Sigmoid colon (tissue), 7 donors: ENCODE data around the gene TMCC2. TPM values are rescaled to one million over a fixed set of nuclear protein-coding genes. Genes with fewer than 3 reads are reported as not detected.

ENCODE experiments used
- DNase-seq: peaks from one replicate; pipeline ENCODE4 v3.0.0-alpha.2; 2019
- H3K27ac ChIP-seq, 4 donors: fragments of 200-600 bp; sonication (generic); one replicate each; pipeline ENCODE4 v1.5.1; 2016 to 2019; ENCODE audit warnings: mild to moderate bottlenecking in 1 of 4
- H3K27me3 ChIP-seq, 3 donors: fragments of 200-600 bp; sonication (generic); one replicate each; pipeline ENCODE4 v1.5.1; 2019; ENCODE audit warnings: mild to moderate bottlenecking in 1 of 3
- H3K36me3 ChIP-seq, 4 donors: fragments of 200-600 bp; sonication (generic); one replicate each; pipeline ENCODE4 v1.5.1; 2016 to 2019
- H3K4me1 ChIP-seq, 4 donors: fragments of 200-600 bp; sonication (generic); one replicate each; pipeline ENCODE4 v1.5.1; 2017 to 2019
- H3K4me3 ChIP-seq, 4 donors: fragments of 200-600 bp; sonication (generic); one replicate each; pipeline ENCODE4 v1.5.1; 2017 to 2019; ENCODE audit warnings: mild to moderate bottlenecking in 2 of 4, moderate library complexity in 1 of 4
- H3K9me3 ChIP-seq, 4 donors: fragments of 200-600 bp in 3 of 4; sonication (generic) in 3 of 4; one replicate each; pipeline versions ENCODE4 v1.5.1 to v1.6.1; 2013 to 2019
- EP300 ChIP-seq, 4 donors: sonication (generic); formaldehyde crosslinking; IDR thresholded peaks; one replicate each; pipeline ENCODE4 v1.6.1; 2017; ENCODE audit warnings: antibody characterized with exemption in 4 of 4
- POLR2A ChIP-seq, 2 donors: fragments of 450-650 bp; IDR thresholded peaks; one replicate each; pipeline ENCODE4 v1.6.1; 2016; ENCODE audit warnings: antibody characterized with exemption in 2 of 2, mild to moderate bottlenecking in 2 of 2, moderate library complexity in 2 of 2
- POLR2AphosphoS5 ChIP-seq, 4 donors: sonication (generic); formaldehyde crosslinking; IDR thresholded peaks; one replicate each; pipeline ENCODE4 v1.6.1; 2017; ENCODE audit warnings: antibody characterized with exemption in 4 of 4
- WGBS, 2 donors: extraction: QIAGEN DNeasy Blood & Tissue Kit; methylation state at CpG; one replicate each; pipeline ENCODE4 v1.1.7; 2013; 5-methylcytosine and 5-hydroxymethylcytosine counted together
- intact Hi-C: fragments of 100-400 bp; cut with DNase I; formaldehyde crosslinking; loops from one replicate; pipeline ENCODE4 v1.15.1; 2023
- polyA plus RNA-seq, 3 donors: library from polyadenylated mRNA; stranded (reverse); fragments of 200-250 nt; gene quantifications; one replicate each; pipeline ENCODE4 v1.2.3, GENCODE V29; 2013
- total RNA-seq, 4 donors: library from RNA; depleted of rRNA; stranded (reverse); fragments of >200 nt; gene quantifications; one replicate each; pipeline ENCODE4 v1.1.0, GENCODE V29; 2016
- TF ChIP-seq, protein P1 (sequence below), 4 experiments: fragments of 450-650 bp in 3 of 4; fragments of 200-600 bp in 1 of 4; IDR thresholded peaks; one replicate each; pipeline ENCODE4 v1.5.1; 2016 to 2019; ENCODE audit warnings: antibody characterized with exemption in 4 of 4, mild to moderate bottlenecking in 3 of 4, moderate library complexity in 2 of 4
- donor health status: healthy with polysubstance abuse.
- donor health status: Bipolar disorder and iron deficiency.
- donor health status: healthy.

Gene TMCC2
- total and polyA plus RNA-seq, 7 donors = 1.1 to 6.4 (median 5.2) TPM; not detected in 2

DNA sequence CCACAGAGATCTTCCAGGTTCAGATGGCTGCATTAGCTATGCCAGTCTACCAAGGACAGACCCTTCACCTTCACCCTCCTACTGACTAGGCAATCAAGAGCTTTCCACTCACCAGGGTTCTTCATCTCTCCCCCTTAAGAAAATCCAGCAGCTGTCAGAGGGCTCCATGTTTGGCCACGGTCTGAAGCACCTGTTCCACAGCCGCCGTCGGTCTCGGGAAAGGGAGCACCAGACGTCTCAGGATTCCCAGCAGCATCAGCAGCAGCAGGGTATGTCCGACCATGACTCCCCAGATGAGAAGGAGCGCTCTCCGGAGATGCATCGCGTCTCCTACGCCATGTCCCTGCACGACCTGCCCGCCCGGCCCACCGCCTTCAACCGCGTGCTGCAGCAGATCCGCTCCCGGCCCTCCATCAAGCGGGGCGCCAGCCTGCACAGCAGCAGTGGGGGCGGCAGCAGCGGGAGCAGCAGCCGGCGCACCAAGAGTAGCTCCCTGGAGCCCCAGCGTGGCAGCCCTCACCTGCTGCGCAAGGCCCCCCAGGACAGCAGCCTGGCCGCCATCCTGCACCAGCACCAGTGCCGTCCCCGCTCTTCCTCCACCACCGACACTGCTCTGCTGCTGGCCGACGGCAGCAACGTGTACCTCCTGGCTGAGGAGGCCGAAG is 13.8 kb downstream of the TMCC2 start:
- Histone ChIP-seq H3K4me3 (no peak overlapping the region), H3K27me3 (no peaks in the 10 kb centered on the region), H3K27ac (no peak overlapping the region), H3K9me3 (no peaks in the 10 kb centered on the region), H3K4me1 (peaks cover 0 to 6% (median 5%) of the 10 kb centered on the region in 4 donors), H3K36me3 (peaks cover 0 to 7% (median 2%) of the 10 kb centered on the region in 4 donors)
- DNase-seq = no peak
- intact Hi-C loops = no loop called here
- TF ChIP-seq, protein P1, sequence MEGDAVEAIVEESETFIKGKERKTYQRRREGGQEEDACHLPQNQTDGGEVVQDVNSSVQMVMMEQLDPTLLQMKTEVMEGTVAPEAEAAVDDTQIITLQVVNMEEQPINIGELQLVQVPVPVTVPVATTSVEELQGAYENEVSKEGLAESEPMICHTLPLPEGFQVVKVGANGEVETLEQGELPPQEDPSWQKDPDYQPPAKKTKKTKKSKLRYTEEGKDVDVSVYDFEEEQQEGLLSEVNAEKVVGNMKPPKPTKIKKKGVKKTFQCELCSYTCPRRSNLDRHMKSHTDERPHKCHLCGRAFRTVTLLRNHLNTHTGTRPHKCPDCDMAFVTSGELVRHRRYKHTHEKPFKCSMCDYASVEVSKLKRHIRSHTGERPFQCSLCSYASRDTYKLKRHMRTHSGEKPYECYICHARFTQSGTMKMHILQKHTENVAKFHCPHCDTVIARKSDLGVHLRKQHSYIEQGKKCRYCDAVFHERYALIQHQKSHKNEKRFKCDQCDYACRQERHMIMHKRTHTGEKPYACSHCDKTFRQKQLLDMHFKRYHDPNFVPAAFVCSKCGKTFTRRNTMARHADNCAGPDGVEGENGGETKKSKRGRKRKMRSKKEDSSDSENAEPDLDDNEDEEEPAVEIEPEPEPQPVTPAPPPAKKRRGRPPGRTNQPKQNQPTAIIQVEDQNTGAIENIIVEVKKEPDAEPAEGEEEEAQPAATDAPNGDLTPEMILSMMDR (IDR thresholded peaks at IDR 0.05) = no peak
- no peak for TF ChIP-seq EP300 (IDR thresholded peaks at IDR 0.05)
- no peak for TF ChIP-seq POLR2A (IDR thresholded peaks at IDR 0.05)
- no peak for TF ChIP-seq POLR2AphosphoS5 (IDR thresholded peaks at IDR 0.05)
- 97% methylated on average over 36 of the region's 36 CpGs for WGBS, 2 donors

- Histone ChIP-seq H3K36me3 (peaks cover 0 to 7% (median 2%) of the 10 kb centered on the region in 4 donors), H3K4me3 (no peak overlapping the region), H3K27me3 (no peaks in the 10 kb centered on the region), H3K27ac (no peak overlapping the region), H3K9me3 (no peaks in the 10 kb centered on the region), H3K4me1 (peaks cover 0 to 27% (median 26%) of the 10 kb centered on the region in 4 donors)
- intact Hi-C loops = no loop called here
- TF ChIP-seq POLR2AphosphoS5 (IDR thresholded peaks at IDR 0.05) (no peak), POLR2A (IDR thresholded peaks at IDR 0.05) (no peak), EP300 (IDR thresholded peaks at IDR 0.05) (no peak)
- TF ChIP-seq, protein P1 (IDR thresholded peaks at IDR 0.05) = no peak
- DNase-seq = no peak
- WGBS, 2 donors = 90 to 93% methylated on average over 8 of the region's 8 CpGs
Measured at GRCh38 chr1:205243350-205244191, 15.8 kb downstream of the TMCC2 start.

GRCh38 chr1:205244384-205244783 is 16.6 kb downstream of the TMCC2 start:
- intact Hi-C loops = no loop called here
- H3K36me3 ChIP-seq = peaks cover 0 to 7% (median 2%) of the 10 kb centered on the region in 4 donors

DNA sequence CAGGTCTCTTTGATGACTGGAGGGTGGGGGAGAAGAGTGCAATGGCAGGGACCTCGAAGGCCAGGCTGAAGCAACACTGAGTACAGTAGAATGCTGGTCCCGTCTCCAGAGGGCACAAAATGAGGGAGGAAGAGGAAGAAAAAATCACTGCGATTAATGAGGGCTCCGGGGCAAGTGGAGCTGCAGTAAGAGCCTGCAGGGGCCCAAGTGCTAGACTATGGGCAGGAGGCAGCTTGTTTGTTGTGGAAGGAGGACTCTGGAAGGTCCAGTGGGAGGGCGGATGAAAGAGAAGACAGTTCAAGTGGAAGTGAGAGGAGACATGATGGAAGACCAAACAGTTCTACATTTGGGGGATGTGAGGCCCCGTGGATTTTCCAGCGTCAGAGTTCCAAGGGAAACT is 17.4 kb downstream of the TMCC2 start:
- Histone ChIP-seq H3K36me3 (peaks cover 0 to 7% (median 2%) of the 10 kb centered on the region in 4 donors), H3K4me3 (no peak overlapping the region), H3K9me3 (no peaks in the 10 kb centered on the region), H3K4me1 (peaks cover 0 to 42% (median 41%) of the 10 kb centered on the region in 4 donors), H3K27ac (no peak overlapping the region), H3K27me3 (no peaks in the 10 kb centered on the region)
- DNase-seq = peak; percentile 36
- TF ChIP-seq EP300 (IDR thresholded peaks at IDR 0.05) = no peak
- 90 to 94% methylated on average over 7 of the region's 7 CpGs for WGBS, 2 donors
- intact Hi-C loops = loop anchor here (5.0 kb wide), 1 partner anchor 33 kb away; the partner anchor contains the start of gene DSTYK

More at GRCh38 chr1:205244384-205244783, 16.6 kb downstream of the TMCC2 start:
- H3K27me3 ChIP-seq = no peaks in the 10 kb centered on the region
- no peaks in the 10 kb centered on the region for H3K9me3 ChIP-seq
- WGBS, 2 donors = 65 to 83% methylated on average over 4 of the region's 4 CpGs
- H3K27ac ChIP-seq = no peak overlapping the region
- TF ChIP-seq POLR2AphosphoS5 (IDR thresholded peaks at IDR 0.05) (no peak), EP300 (IDR thresholded peaks at IDR 0.05) (no peak), POLR2A (IDR thresholded peaks at IDR 0.05) (no peak)
- TF ChIP-seq, protein P1 (IDR thresholded peaks at IDR 0.05) = no peak
- no peak for DNase-seq
- peaks cover 0 to 35% (median 34%) of the 10 kb centered on the region in 4 donors for H3K4me1 ChIP-seq
- H3K4me3 ChIP-seq = no peak overlapping the region
